ENCODE results near the gene TMEM235. TPM values are rescaled to one million over a fixed set of nuclear protein-coding genes. Genes with fewer than 3 reads are reported as not detected.

Gene TMEM235
- total and polyA plus RNA-seq, 2 experiments from 2014 or later = not detected

GRCh38 chr17:78257810-78258322, 26.4 kb downstream of the TMEM235 start:
- Histone ChIP-seq H3K4me1 (ENCODE audit: insufficient read depth) (peaks cover 18% of the 10 kb centered on the region), H3K36me3 (ENCODE audit: insufficient read depth) (no peaks in the 10 kb centered on the region), H3K4me3 (no peak overlapping the region), H3K79me2 (replicated peaks; ENCODE audit: insufficient read depth) (no peaks in the 10 kb centered on the region), H3K9me2 (ENCODE audit: insufficient read depth) (no peaks in the 10 kb centered on the region), H3K4me2 (peak overlapping the region; percentile 43; the same call in 1 of the 2 replicates), H3F3A (replicated peaks; ENCODE audit: low read depth) (peaks cover 10% of the 10 kb centered on the region), H3K27me3 (ENCODE audit: insufficient read depth) (no peaks in the 10 kb centered on the region), H3K27ac (ENCODE audit: low read depth) (no peak overlapping the region), H2AFZ (peak overlapping the region; percentile 78), H4K20me1 (replicated peaks; ENCODE audit: insufficient read depth) (no peaks in the 10 kb centered on the region)
- Mint-ChIP-seq H3K36me3 (ENCODE audit: low read depth) (no peaks in the 10 kb centered on the region), H3K4me3 (no peak overlapping the region; the same call in 2 of the 3 replicates), H3K27me3 (ENCODE audit: insufficient read depth, low read depth, poor library complexity) (peaks cover 11% of the 10 kb centered on the region), H3K4me1 (peaks cover 28% of the 10 kb centered on the region), H3K27ac (no peak overlapping the region; the same call in 1 of the 2 replicates), H3K9me3 (no peaks in the 10 kb centered on the region)
- DNase-seq (ENCODE audit: low spot score) = no peak
- ATAC-seq = peak; percentile 4; the same call in 1 of the 3 replicates
- no peak for TF ChIP-seq POLR2AphosphoS5 (IDR thresholded peaks at IDR 0.05; ENCODE audit: low read depth)

GRCh38 chr17:78258323-78259191, 27.1 kb downstream of the TMEM235 start:
- no peaks in the 10 kb centered on the region for H3K9me3 Mint-ChIP-seq
- Histone ChIP-seq H3K27me3 (ENCODE audit: insufficient read depth) (no peaks in the 10 kb centered on the region), H3K79me2 (replicated peaks; ENCODE audit: insufficient read depth) (no peaks in the 10 kb centered on the region), H4K20me1 (replicated peaks; ENCODE audit: insufficient read depth) (no peaks in the 10 kb centered on the region), H3F3A (replicated peaks; ENCODE audit: low read depth) (peaks cover 10% of the 10 kb centered on the region), H3K36me3 (ENCODE audit: insufficient read depth) (no peaks in the 10 kb centered on the region), H2AFZ (peak overlapping the region; percentile 78; the same call in 1 of the 2 replicates), H3K4me1 (ENCODE audit: insufficient read depth) (peaks cover 13% of the 10 kb centered on the region), H3K9me2 (ENCODE audit: insufficient read depth) (no peaks in the 10 kb centered on the region), H3K4me2 (peak overlapping the region; percentile 43; the same call in 1 of the 2 replicates), H3K4me3 (no peak overlapping the region), H3K27ac (ENCODE audit: low read depth) (no peak overlapping the region)
- H3K4me3 Mint-ChIP-seq = no peak overlapping the region
- H3K36me3 Mint-ChIP-seq (ENCODE audit: low read depth) = no peaks in the 10 kb centered on the region
- DNase-seq (ENCODE audit: low spot score) = peak; percentile 62
- no peak overlapping the region; the same call in 1 of the 2 replicates for H3K27ac Mint-ChIP-seq
- peaks cover 11% of the 10 kb centered on the region for H3K27me3 Mint-ChIP-seq (ENCODE audit: insufficient read depth, low read depth, poor library complexity)
- ATAC-seq = peak; percentile 8
- H3K4me1 Mint-ChIP-seq = peaks cover 24% of the 10 kb centered on the region
- no peak for TF ChIP-seq REST (IDR thresholded peaks at IDR 0.05; ENCODE audit: unreplicated experiment)
- no peak for TF ChIP-seq POLR2AphosphoS5 (IDR thresholded peaks at IDR 0.05; ENCODE audit: low read depth)
- no peak for TF ChIP-seq ETS1 (IDR thresholded peaks at IDR 0.05)
- TF ChIP-seq NANOG (IDR thresholded peaks at IDR 0.05; ENCODE audit: borderline replicate concordance) = no peak
- no peak for TF ChIP-seq CTCF (conservative IDR thresholded peaks at IDR 0.05; ENCODE audit: low read depth in 2 of 2)
- no peak for TF ChIP-seq EZH2 (IDR thresholded peaks at IDR 0.05; ENCODE audit: low read depth, unreplicated experiment)
- no peak for TF ChIP-seq STAT1 (IDR thresholded peaks at IDR 0.05; ENCODE audit: unreplicated experiment)
- no peak for TF ChIP-seq CREB1 (CRISPR knock-in tag; IDR thresholded peaks at IDR 0.05; ENCODE audit: low read depth)
- TF ChIP-seq ZNF114 (CRISPR knock-in tag; IDR thresholded peaks at IDR 0.05) = no peak
- no peak for TF ChIP-seq EZH2phosphoT487 (IDR thresholded peaks at IDR 0.05; ENCODE audit: unreplicated experiment)
- TF ChIP-seq ZNF331 (CRISPR knock-in tag; IDR thresholded peaks at IDR 0.05; ENCODE audit: low read depth) = no peak
- TF ChIP-seq JUNB (IDR thresholded peaks at IDR 0.05; ENCODE audit: unreplicated experiment) = no peak
